ENCODE data around the gene VIT. TPM values are rescaled to one million over a fixed set of nuclear protein-coding genes. Genes with fewer than 3 reads are reported as not detected.

The VIT gene
- total RNA-seq, 6 experiments from 2014 or later, result not detected

- 66% methylated on average over 4 of the region's 4 CpGs for WGBS (ENCODE audit: insufficient coverage, low coverage, low lambda C conversion rate, missing lambda C conversion rate)
- intact Hi-C loops (cut with DNase I), result loop anchor here in 1 of 2 donors (10.0 kb wide), 1 partner anchor 301 kb away; the partner anchor contains the start of gene CRIM1
- no peak overlapping the region for H3K27ac ChIP-seq
- H3K4me3 ChIP-seq, result no peak overlapping the region
- ATAC-seq (peak in 1 of 4 donors; percentile 45), DNase-seq (no peak)
- no peaks in the 10 kb centered on the region for H3K9me3 ChIP-seq
- H3K36me3 ChIP-seq, result no peaks in the 10 kb centered on the region
- TF ChIP-seq POLR2A (IDR thresholded peaks at IDR 0.05), result no peak
- TF ChIP-seq, protein P1, sequence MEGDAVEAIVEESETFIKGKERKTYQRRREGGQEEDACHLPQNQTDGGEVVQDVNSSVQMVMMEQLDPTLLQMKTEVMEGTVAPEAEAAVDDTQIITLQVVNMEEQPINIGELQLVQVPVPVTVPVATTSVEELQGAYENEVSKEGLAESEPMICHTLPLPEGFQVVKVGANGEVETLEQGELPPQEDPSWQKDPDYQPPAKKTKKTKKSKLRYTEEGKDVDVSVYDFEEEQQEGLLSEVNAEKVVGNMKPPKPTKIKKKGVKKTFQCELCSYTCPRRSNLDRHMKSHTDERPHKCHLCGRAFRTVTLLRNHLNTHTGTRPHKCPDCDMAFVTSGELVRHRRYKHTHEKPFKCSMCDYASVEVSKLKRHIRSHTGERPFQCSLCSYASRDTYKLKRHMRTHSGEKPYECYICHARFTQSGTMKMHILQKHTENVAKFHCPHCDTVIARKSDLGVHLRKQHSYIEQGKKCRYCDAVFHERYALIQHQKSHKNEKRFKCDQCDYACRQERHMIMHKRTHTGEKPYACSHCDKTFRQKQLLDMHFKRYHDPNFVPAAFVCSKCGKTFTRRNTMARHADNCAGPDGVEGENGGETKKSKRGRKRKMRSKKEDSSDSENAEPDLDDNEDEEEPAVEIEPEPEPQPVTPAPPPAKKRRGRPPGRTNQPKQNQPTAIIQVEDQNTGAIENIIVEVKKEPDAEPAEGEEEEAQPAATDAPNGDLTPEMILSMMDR (IDR thresholded peaks at IDR 0.05), result no peak
- no peaks in the 10 kb centered on the region for H3K4me1 ChIP-seq
- no peaks in the 10 kb centered on the region for H3K27me3 ChIP-seq
These were observed 41.1 kb upstream of the VIT start for GRCh38 chr2:36655453-36655852.

GRCh38 chr2:36657703-36658102 lies 38.8 kb upstream of the VIT start:
- Histone ChIP-seq H3K36me3 (no peaks in the 10 kb centered on the region), H3K4me1 (no peaks in the 10 kb centered on the region), H3K9me3 (no peaks in the 10 kb centered on the region), H3K4me3 (no peak overlapping the region), H3K27ac (no peak overlapping the region), H3K27me3 (no peaks in the 10 kb centered on the region)
- ATAC-seq (no peak), DNase-seq (no peak)
- intact Hi-C loops (cut with DNase I), result loop anchor here in 1 of 2 donors (10.0 kb wide), 1 partner anchor 303 kb away; the partner anchor contains the start of gene CRIM1
- 67% methylated on average over 1 of the region's 1 CpG for WGBS (ENCODE audit: insufficient coverage, low coverage, low lambda C conversion rate, missing lambda C conversion rate)
- TF ChIP-seq, protein P1 (IDR thresholded peaks at IDR 0.05), result no peak

GRCh38 chr2:36658277-36658748 lies 38.2 kb upstream of the VIT start:
- ATAC-seq (no peak), DNase-seq (no peak)
- H3K36me3 ChIP-seq, result no peaks in the 10 kb centered on the region
- intact Hi-C loops (cut with DNase I), result loop anchor here in 1 of 2 donors (10.0 kb wide), 1 partner anchor 304 kb away; the partner anchor contains the start of gene CRIM1
- no CpG with 5 or more reads among the region's 1 CpG for WGBS (ENCODE audit: insufficient coverage, low coverage, low lambda C conversion rate, missing lambda C conversion rate)
- no peaks in the 10 kb centered on the region for H3K27me3 ChIP-seq
- TF ChIP-seq, protein P1 (IDR thresholded peaks at IDR 0.05), result no peak
- no peak for TF ChIP-seq POLR2A (IDR thresholded peaks at IDR 0.05)
- no peak overlapping the region for H3K4me3 ChIP-seq
- no peaks in the 10 kb centered on the region for H3K4me1 ChIP-seq
- no peak overlapping the region for H3K27ac ChIP-seq
- no peaks in the 10 kb centered on the region for H3K9me3 ChIP-seq

- 95% methylated on average over 2 of the region's 2 CpGs for WGBS (ENCODE audit: insufficient coverage, low coverage, low lambda C conversion rate, missing lambda C conversion rate)
- ATAC-seq (no peak), DNase-seq (no peak)
- H3K9me3 ChIP-seq, result no peaks in the 10 kb centered on the region
- intact Hi-C loops (cut with DNase I), result loop anchor here in 1 of 2 donors (10.0 kb wide), 1 partner anchor 304 kb away; the partner anchor contains the start of gene CRIM1
- no peak overlapping the region for H3K27ac ChIP-seq
- no peaks in the 10 kb centered on the region for H3K36me3 ChIP-seq
- no peaks in the 10 kb centered on the region for H3K27me3 ChIP-seq
- H3K4me3 ChIP-seq, result no peak overlapping the region
- TF ChIP-seq, protein P1 (IDR thresholded peaks at IDR 0.05), result no peak
- no peak for TF ChIP-seq POLR2A (IDR thresholded peaks at IDR 0.05)
- no peaks in the 10 kb centered on the region for H3K4me1 ChIP-seq
These were observed 37.3 kb upstream of the VIT start for GRCh38 chr2:36659218-36659617.
